ENCODE measurements around the gene IFT172.
"Not testable (repeated sequence)": the region's sequence is repeated elsewhere in the genome, so short reads cannot be mapped to it uniquely, and the experiment has no call there.

IFT172 gene, protein sequence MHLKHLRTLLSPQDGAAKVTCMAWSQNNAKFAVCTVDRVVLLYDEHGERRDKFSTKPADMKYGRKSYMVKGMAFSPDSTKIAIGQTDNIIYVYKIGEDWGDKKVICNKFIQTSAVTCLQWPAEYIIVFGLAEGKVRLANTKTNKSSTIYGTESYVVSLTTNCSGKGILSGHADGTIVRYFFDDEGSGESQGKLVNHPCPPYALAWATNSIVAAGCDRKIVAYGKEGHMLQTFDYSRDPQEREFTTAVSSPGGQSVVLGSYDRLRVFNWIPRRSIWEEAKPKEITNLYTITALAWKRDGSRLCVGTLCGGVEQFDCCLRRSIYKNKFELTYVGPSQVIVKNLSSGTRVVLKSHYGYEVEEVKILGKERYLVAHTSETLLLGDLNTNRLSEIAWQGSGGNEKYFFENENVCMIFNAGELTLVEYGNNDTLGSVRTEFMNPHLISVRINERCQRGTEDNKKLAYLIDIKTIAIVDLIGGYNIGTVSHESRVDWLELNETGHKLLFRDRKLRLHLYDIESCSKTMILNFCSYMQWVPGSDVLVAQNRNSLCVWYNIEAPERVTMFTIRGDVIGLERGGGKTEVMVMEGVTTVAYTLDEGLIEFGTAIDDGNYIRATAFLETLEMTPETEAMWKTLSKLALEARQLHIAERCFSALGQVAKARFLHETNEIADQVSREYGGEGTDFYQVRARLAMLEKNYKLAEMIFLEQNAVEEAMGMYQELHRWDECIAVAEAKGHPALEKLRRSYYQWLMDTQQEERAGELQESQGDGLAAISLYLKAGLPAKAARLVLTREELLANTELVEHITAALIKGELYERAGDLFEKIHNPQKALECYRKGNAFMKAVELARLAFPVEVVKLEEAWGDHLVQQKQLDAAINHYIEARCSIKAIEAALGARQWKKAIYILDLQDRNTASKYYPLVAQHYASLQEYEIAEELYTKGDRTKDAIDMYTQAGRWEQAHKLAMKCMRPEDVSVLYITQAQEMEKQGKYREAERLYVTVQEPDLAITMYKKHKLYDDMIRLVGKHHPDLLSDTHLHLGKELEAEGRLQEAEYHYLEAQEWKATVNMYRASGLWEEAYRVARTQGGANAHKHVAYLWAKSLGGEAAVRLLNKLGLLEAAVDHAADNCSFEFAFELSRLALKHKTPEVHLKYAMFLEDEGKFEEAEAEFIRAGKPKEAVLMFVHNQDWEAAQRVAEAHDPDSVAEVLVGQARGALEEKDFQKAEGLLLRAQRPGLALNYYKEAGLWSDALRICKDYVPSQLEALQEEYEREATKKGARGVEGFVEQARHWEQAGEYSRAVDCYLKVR (N-terminal part only)

GRCh38 chr2:27489498-27490397 lies at the start of gene IFT172:
Gene IFT172 (minus strand): TSS chr2:27489743. CDS start chr2:27489653, 90 bp downstream.
- peak; percentile 100 for DNase-seq

DNA sequence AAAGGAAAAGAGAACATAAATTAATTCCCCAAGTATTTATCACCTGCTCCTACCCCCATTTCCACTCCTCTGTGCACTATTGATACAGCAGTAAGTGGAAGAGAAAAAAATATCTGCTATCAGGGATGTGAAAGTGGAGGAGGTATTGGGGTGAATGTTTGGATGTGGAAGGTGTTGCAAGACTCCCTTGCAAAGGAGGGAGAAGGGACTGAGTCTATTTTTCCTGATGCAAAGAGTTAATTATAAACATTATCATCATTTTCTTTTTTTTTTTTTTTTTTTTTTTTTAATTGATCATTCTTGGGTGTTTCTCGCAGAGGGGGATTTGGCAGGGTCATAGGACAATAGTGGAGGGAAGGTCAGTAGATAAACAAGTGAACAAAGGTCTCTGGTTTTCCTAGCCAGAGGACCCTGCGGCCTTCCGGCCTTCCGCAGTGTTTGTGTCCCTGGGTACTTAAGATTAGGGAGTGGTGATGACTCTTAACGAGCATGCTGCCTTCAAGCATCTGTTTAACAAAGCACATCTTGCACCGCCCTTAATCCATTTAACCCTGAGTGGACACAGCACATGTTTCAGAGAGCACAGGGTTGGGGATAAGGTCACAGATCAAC lies 49.4 kb upstream of the IFT172 start:
- not testable (repeated sequence) for DNase-seq

DNA sequence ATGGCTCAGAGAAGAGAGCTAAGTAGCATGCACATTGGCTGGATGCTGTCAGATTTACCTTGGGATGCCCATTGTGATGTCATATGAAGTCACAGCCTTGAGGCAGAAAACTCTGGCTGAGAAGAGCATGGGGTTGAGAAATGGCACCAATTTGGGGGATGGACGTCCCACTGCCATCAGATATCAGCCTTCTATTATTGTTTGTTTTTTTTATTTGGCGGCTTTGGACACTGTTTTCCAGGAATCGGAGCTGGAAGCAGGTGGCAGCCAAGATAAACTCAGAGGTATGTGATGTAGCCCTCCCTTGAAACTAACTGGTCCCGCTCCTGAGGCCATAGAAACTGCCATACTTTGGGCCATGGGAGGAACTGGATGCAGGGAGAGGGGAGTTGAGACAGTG lies 47.7 kb upstream of the IFT172 start:
- no peak for DNase-seq

DNA sequence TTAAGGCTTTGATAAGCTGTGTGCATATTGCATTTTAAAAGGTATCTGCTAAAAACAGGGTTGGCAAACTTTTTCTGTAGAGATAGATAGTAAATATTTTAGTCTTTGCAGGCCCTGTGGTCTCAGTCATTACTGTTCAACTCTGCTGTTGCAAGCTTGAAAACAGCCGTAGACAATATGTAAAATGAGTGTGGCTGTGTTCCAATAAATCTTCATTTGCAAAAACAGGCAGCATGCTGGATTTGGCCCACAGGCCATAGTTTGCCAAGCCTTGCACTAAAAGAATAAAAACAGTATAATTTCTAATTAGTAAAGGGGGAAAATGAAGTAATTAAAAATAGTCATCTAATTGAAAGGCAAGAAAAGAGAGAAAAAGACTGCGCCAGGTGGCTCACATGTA lies 42.4 kb upstream of the IFT172 start:
- no peak for DNase-seq

DNA sequence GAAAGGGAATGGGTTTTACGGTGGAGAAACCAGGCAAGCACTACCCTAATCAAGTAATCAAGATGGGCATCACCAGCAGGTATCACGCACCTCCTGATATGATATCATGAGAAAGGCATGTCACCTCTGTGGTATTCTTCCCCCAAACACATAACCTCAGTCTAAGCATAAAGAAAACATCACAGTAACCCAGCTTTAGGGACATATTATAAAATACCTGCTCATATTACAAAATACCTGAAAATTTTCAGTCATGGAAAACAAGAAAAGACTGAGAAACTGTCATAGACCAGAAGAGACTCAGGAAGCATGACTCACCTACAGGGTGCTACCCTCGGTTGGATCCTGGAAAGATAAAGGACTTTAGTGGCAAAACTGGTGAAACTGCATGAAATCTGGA lies 37.6 kb upstream of the IFT172 start:
- no peak for DNase-seq

- no peak for DNase-seq
These were observed 32.9 kb upstream of the IFT172 start for GRCh38 chr2:27522400-27522945.

- no peak for DNase-seq
These were observed 30.8 kb upstream of the IFT172 start for GRCh38 chr2:27520316-27520715.

DNA sequence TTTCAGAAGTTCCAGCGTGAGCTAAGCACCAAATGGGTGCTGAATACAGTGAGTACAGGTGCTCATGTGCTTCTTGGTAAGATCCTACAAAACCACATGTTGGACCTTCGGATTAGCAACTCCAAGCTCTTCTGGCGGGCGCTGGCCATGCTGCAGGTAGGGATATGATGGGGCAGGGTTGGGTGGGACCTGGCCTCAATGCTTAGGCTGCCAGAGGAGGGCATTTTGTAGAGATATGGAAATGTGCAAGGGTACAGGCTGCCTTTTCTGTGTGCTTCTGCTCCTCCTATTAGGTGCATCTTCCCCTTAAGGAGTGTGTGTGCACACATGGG lies 29.2 kb upstream of the IFT172 start:
- no peak for DNase-seq

GRCh38 chr2:27518113-27518781 lies 28.7 kb upstream of the IFT172 start:
- no peak for DNase-seq

- DNase-seq = no peak
These were observed 19.8 kb upstream of the IFT172 start for GRCh38 chr2:27509326-27509725.

DNA sequence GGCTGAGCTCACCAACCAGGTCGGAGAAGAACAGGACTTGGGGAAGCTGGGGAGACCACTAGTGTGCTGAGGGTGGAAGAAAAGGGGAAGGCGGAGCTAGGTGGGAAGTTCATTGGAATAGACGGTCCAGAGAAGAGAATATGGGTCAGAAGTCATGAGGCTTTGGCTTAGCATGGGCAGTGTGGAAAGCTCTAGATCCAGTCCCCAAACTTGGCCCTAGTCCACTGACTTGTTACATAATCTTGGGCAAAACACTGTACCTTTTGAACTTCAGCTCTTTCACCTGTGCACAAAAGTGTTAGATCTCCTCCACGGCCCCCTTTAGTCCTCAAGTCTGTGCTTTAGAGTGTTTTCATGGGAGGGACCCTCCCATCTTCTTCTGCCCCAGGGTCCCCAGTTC lies 17.8 kb upstream of the IFT172 start:
- DNase-seq = no peak

DNA sequence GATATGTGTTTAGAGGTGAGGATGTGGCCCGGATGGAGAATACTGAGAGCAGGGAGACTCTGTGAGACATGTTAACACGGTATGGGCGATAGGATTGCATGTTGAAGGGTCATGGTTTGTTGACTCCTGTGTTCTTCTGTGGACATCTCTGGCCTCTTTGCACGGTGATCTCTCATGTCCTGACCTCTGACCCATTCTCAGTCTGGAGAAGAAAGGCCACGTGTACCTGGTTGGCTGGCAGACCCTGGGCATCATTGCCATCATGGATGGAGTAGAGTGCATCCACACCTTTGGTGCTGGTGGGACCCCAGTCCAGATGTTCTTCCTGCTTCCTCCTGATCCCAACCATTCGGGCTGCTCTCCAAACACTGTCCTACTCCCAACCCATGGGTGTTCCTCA lies 17.0 kb upstream of the IFT172 start:
- no peak for DNase-seq

- no peak for DNase-seq
These were observed 12.6 kb upstream of the IFT172 start for GRCh38 chr2:27502142-27502541.

GRCh38 chr2:27501042-27501441 lies 11.5 kb upstream of the IFT172 start:
- no peak for DNase-seq

GRCh38 chr2:27498975-27499374 lies 9.4 kb upstream of the IFT172 start:
- no peak for DNase-seq

GRCh38 chr2:27497288-27497627 lies 7.7 kb upstream of the IFT172 start:
- DNase-seq = no peak

DNA sequence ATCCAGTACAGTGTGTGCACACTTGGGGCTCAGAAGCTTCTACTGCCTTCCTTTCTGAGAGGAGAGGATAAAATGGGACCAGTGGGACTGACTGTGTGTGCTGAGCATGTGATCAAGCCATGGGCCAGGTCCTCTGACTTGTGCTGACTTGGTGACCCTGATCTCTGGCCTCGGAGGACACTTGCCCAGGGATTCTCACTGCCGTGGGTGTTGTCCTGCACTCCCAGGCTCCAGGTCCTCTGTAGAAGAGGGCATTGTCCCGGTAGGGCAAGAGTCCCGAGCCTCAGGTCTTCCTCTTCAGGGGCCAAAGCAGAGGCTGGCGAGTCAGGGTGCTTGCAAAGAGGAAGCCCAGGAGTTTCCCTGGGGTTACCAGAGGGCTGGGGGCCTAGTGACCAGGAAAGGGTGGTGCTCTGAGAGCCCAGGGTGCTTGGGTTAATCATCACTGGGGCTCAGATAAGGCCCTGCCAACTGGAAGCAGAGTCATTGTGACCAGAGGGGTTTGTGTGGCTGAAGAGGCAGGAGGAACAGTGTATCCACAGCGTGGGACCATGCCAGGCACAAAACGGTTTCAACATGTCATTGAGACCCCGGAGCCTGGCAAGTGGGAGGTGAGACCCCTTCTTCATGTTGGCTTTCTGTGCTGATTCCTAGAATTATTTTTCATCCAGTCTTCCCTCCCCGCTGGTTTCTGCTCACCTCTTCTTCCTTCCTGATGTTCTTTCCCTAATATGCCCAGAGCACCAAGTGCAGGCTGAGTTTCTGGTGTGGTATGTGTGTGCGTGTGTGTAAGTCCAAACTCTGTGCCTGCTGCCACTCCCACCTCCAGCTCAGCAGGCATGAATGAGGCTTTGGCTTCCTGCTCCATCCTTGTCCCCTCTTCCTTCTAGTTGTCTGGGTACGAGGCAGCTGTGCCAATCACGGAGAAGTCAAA lies 7.1 kb upstream of the IFT172 start, which contains the start of gene GCKR:
Gene GCKR (plus strand): TSS at position 483 of the 931 bp plus-strand sequence. CDS start 66 bp downstream, at position 549.
- DNase-seq = no peak

- DNase-seq = no peak
These were observed 6.4 kb upstream of the IFT172 start for GRCh38 chr2:27495840-27496356.

- DNase-seq = no peak
These were observed 5.5 kb upstream of the IFT172 start, which contains the start of gene FNDC4 for GRCh38 chr2:27494944-27495554. Gene FNDC4 (minus strand): TSS chr2:27495200. CDS start chr2:27494679, 521 bp downstream.

Data from CD4-positive, alpha-beta T cell treated with Interleukin-4 for 4 hours (primary cell).